ENCODE data around the gene HIBADH. TPM values are rescaled to one million over a fixed set of nuclear protein-coding genes. Genes with fewer than 3 reads are reported as not detected.

HIBADH gene
- total and polyA plus RNA-seq, 3 donors from 2014 or later = 49.8 to 77.4 (median 69.9) TPM

DNA sequence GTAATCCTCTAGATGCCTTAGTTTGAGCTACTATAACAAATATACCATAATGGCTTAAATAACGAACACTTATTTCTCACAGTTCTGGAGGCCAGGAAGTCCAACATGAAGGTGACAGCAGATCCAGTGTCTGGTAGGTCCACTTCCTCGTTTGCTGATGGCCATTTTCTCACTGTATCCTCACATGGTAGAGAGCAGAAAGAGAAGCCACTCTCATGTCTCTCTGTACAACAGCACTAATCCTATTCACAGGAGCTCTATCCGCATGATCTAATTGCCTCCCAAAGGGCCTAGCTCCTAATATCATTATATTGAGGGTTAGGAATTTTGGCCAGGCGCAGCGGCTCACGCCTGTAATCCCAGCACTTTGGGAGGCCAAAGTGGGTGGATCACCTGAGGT is 10.2 kb downstream of the HIBADH start:
- Histone ChIP-seq H3K36me3 (ENCODE audit: low read depth, missing control alignments) (no peaks in the 10 kb centered on the region), H3K9me3 (no peaks in the 10 kb centered on the region), H3K4me3 (no peak overlapping the region), H3K4me1 (no peaks in the 10 kb centered on the region), H3K27ac (no peak overlapping the region), H3K27me3 (no peaks in the 10 kb centered on the region)
- TF ChIP-seq, protein P1, sequence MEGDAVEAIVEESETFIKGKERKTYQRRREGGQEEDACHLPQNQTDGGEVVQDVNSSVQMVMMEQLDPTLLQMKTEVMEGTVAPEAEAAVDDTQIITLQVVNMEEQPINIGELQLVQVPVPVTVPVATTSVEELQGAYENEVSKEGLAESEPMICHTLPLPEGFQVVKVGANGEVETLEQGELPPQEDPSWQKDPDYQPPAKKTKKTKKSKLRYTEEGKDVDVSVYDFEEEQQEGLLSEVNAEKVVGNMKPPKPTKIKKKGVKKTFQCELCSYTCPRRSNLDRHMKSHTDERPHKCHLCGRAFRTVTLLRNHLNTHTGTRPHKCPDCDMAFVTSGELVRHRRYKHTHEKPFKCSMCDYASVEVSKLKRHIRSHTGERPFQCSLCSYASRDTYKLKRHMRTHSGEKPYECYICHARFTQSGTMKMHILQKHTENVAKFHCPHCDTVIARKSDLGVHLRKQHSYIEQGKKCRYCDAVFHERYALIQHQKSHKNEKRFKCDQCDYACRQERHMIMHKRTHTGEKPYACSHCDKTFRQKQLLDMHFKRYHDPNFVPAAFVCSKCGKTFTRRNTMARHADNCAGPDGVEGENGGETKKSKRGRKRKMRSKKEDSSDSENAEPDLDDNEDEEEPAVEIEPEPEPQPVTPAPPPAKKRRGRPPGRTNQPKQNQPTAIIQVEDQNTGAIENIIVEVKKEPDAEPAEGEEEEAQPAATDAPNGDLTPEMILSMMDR (IDR thresholded peaks at IDR 0.05) = no peak
- TF ChIP-seq POLR2A (IDR thresholded peaks at IDR 0.05) = no peak
- intact Hi-C loops (cut with DNase I; ENCODE audit: low total_unique reads) = no loop called here
- no peak for DNase-seq
- WGBS, 2 donors = 92 to 96% methylated on average over 6 of the region's 6 CpGs

DNA sequence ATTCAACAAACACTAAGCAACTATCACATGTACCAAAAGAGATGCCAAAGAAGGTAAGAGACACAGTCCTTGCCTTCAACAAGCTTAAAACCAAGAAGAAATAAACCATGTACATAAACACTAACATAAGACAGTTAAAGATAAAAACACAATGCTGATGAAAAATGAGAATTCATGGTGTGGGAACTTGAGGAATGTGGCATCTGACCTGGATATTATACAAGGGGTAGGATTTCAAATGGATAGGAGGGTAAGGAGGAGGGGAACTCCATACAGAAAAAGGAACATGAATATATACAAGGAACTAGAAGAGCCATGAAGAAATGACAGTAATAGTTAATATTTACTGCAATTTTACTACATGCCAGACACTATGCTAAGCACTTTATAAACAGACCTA is 11.0 kb downstream of the HIBADH start:
- no peaks in the 10 kb centered on the region for H3K36me3 ChIP-seq (ENCODE audit: low read depth, missing control alignments)
- DNase-seq = no peak
- no peaks in the 10 kb centered on the region for H3K4me1 ChIP-seq
- no peaks in the 10 kb centered on the region for H3K9me3 ChIP-seq
- intact Hi-C loops (cut with DNase I; ENCODE audit: low total_unique reads) = no loop called here
- no peak overlapping the region for H3K4me3 ChIP-seq
- TF ChIP-seq, protein P1 (IDR thresholded peaks at IDR 0.05) = no peak
- TF ChIP-seq POLR2A (IDR thresholded peaks at IDR 0.05) = no peak
- H3K27ac ChIP-seq = no peak overlapping the region
- no peaks in the 10 kb centered on the region for H3K27me3 ChIP-seq

DNA sequence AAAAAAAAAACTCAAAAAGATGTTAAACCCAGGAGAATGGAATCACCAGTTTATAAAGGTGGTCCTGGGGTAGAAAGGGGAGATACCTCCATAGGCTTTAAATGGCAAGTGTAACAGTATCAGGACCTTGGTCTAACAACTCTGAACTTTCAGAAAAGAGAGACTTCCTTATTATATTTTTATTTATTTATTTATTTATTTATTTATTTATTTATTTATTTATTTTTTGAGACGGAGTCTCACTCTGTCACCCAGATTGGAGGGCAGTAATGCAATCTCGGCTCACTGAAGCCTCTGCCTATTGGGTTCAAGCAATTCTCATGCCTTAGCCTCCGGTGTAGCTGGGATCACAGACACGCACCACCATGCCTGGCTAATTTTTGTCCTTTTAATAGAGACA is 12.4 kb downstream of the HIBADH start:
- Histone ChIP-seq H3K4me3 (no peak overlapping the region), H3K4me1 (no peaks in the 10 kb centered on the region), H3K27ac (no peak overlapping the region), H3K9me3 (no peaks in the 10 kb centered on the region), H3K27me3 (no peaks in the 10 kb centered on the region), H3K36me3 (ENCODE audit: low read depth, missing control alignments) (no peaks in the 10 kb centered on the region)
- WGBS, 2 donors = 95 to 97% methylated on average over 4 of the region's 4 CpGs
- TF ChIP-seq, protein P1 (IDR thresholded peaks at IDR 0.05) = no peak
- no peak for TF ChIP-seq POLR2A (IDR thresholded peaks at IDR 0.05)
- DNase-seq = no peak
- intact Hi-C loops (cut with DNase I; ENCODE audit: low total_unique reads) = no loop called here

DNA sequence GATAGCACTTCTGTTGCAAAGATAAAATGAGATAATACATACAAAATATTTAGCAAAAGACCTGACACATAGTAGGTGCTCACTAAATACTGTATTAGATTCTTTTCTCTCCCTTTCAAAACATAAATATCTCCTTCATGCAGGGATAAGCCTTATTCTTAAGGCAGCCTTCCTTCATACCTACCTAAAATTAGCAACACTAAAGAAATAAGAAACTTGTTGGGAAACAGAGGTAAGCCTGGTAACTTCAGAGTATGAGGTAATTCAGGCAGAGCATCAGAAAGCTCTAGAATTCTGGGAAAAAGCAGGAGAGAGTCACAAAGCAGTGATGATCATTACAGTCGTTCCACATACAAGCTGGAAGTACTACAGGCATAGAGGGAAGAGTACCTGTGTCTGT is 15.2 kb downstream of the HIBADH start:
- Histone ChIP-seq H3K27me3 (no peaks in the 10 kb centered on the region), H3K27ac (no peak overlapping the region), H3K4me1 (no peaks in the 10 kb centered on the region), H3K4me3 (no peak overlapping the region), H3K9me3 (no peaks in the 10 kb centered on the region), H3K36me3 (ENCODE audit: low read depth, missing control alignments) (no peaks in the 10 kb centered on the region)
- TF ChIP-seq POLR2A (IDR thresholded peaks at IDR 0.05) = no peak
- intact Hi-C loops (cut with DNase I; ENCODE audit: low total_unique reads) = no loop called here
- 93 to 100% methylated on average over 1 of the region's 1 CpG for WGBS, 2 donors
- no peak for DNase-seq

DNA sequence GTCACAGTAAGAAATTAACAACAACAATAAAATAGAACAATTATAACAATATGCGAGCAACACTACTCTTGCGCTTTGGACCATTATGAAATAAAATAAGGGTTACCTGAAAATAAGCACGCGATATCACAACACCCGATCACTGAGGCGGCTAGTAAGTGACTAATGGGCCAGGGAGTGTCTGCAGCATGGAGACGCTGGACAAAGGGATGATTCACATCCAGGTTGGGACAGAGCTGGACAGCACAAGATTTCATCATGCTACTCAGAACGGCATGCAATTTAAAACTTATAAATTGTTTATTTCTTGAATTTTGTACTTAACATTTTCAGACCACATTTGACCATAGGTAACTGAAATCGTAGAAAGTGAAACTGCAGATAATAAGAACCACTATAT is 15.6 kb downstream of the HIBADH start:
- no peaks in the 10 kb centered on the region for H3K36me3 ChIP-seq (ENCODE audit: low read depth, missing control alignments)
- no peak overlapping the region for H3K27ac ChIP-seq
- no peak overlapping the region for H3K4me3 ChIP-seq
- H3K9me3 ChIP-seq = no peaks in the 10 kb centered on the region
- WGBS, 2 donors = 94 to 95% methylated on average over 9 of the region's 9 CpGs
- no peaks in the 10 kb centered on the region for H3K4me1 ChIP-seq
- TF ChIP-seq, protein P1 (IDR thresholded peaks at IDR 0.05) = no peak
- no peak for TF ChIP-seq POLR2A (IDR thresholded peaks at IDR 0.05)
- no peaks in the 10 kb centered on the region for H3K27me3 ChIP-seq
- DNase-seq = no peak
- intact Hi-C loops (cut with DNase I; ENCODE audit: low total_unique reads) = no loop called here

Data from testis (tissue), 3 donors.